ENCODE measurements around the gene PCSK1N. TPM values are rescaled to one million over a fixed set of nuclear protein-coding genes. Genes with fewer than 3 reads are reported as not detected.

Gene PCSK1N
- total and polyA plus RNA-seq, 12 donors: 0.03 to 0.78 (median 0.38) TPM; not detected in 6

GRCh38 chrX:48785186-48785539, 50.2 kb downstream of the PCSK1N start:
- DNase-seq (no peak), ATAC-seq (no peak)
- Histone ChIP-seq H3K9me3 (no peaks in the 10 kb centered on the region), H3K4me3 (no peak overlapping the region), H3K4me1 (no peaks in the 10 kb centered on the region), H3K27me3 (peaks cover 0 to 17% (median 0%) of the 10 kb centered on the region in 7 donors), H3K36me3 (no peaks in the 10 kb centered on the region), H3K27ac (no peak overlapping the region)
- 60 to 100% methylated on average over 1 of the region's 1 CpG for WGBS, 2 donors
- intact Hi-C loops (cut with DNase I): no loop called here
- TF ChIP-seq CTCF (IDR thresholded peaks at IDR 0.05): no peak

GRCh38 chrX:48784726-48785125, 50.7 kb downstream of the PCSK1N start:
- DNase-seq (no peak), ATAC-seq (no peak)
- no peak overlapping the region for H3K4me3 ChIP-seq
- intact Hi-C loops (cut with DNase I): no loop called here
- H3K9me3 ChIP-seq: no peaks in the 10 kb centered on the region
- H3K4me1 ChIP-seq: no peaks in the 10 kb centered on the region
- TF ChIP-seq CTCF (IDR thresholded peaks at IDR 0.05): no peak
- WGBS, 2 donors: 61 to 63% methylated on average over 3 of the region's 3 CpGs
- no peak overlapping the region for H3K27ac ChIP-seq
- H3K36me3 ChIP-seq: no peaks in the 10 kb centered on the region
- peaks cover 0 to 17% (median 0%) of the 10 kb centered on the region in 7 donors for H3K27me3 ChIP-seq

- intact Hi-C loops (cut with DNase I): no loop called here
- H3K4me1 ChIP-seq: no peaks in the 10 kb centered on the region
- no peak for ATAC-seq
- no peak for DNase-seq
- H3K9me3 ChIP-seq: no peaks in the 10 kb centered on the region
- 47 to 49% methylated on average over 13 of the region's 13 CpGs for WGBS, 2 donors
- H3K27me3 ChIP-seq: peaks cover 0 to 31% (median 0%) of the 10 kb centered on the region in 7 donors
- TF ChIP-seq CTCF (IDR thresholded peaks at IDR 0.05): no peak
- no peak overlapping the region for H3K27ac ChIP-seq
- no peak overlapping the region for H3K4me3 ChIP-seq
- no peaks in the 10 kb centered on the region for H3K36me3 ChIP-seq
Observed at GRCh38 chrX:48782795-48783194, 52.6 kb downstream of the PCSK1N start.

GRCh38 chrX:48782216-48782615, 53.2 kb downstream of the PCSK1N start:
- no peak for ATAC-seq
- TF ChIP-seq CTCF (IDR thresholded peaks at IDR 0.05): no peak
- WGBS, 2 donors: 82 to 92% methylated on average over 2 of the region's 2 CpGs
- Histone ChIP-seq H3K36me3 (no peaks in the 10 kb centered on the region), H3K9me3 (no peaks in the 10 kb centered on the region), H3K27me3 (peaks cover 0 to 31% (median 0%) of the 10 kb centered on the region in 7 donors), H3K4me3 (no peak overlapping the region), H3K27ac (no peak overlapping the region), H3K4me1 (no peaks in the 10 kb centered on the region)
- intact Hi-C loops (cut with DNase I): no loop called here
- DNase-seq: no peak

Data from heart right ventricle (tissue), 16 donors.